Gastroesophageal sphincter (tissue), 3 donors: Measurements from ENCODE around the gene RNF145.

Experiments
- POLR2A ChIP-seq, 2 donors: fragments of 450-650 bp; IDR thresholded peaks; one replicate each; pipeline ENCODE4 v1.6.1; 2017; ENCODE audit warnings: antibody characterized with exemption in 2 of 2, mild to moderate bottlenecking in 2 of 2, moderate library complexity in 1 of 2
- POLR2AphosphoS5 ChIP-seq: sonication (generic); formaldehyde crosslinking; IDR thresholded peaks from one replicate; pipeline ENCODE4 v1.6.1; 2017; ENCODE audit warnings: antibody characterized with exemption
- TF ChIP-seq, protein P1 (sequence below), 4 experiments: fragments of 200-600 bp in 2 of 4; fragments of 450-650 bp in 2 of 4; sonication (generic) in 1 of 4; IDR thresholded peaks; one replicate each; pipeline ENCODE4 v1.5.1; 2017 to 2019; ENCODE audit warnings: antibody characterized with exemption in 4 of 4, mild to moderate bottlenecking in 2 of 4, moderate library complexity in 2 of 4

- TF ChIP-seq, protein P1, sequence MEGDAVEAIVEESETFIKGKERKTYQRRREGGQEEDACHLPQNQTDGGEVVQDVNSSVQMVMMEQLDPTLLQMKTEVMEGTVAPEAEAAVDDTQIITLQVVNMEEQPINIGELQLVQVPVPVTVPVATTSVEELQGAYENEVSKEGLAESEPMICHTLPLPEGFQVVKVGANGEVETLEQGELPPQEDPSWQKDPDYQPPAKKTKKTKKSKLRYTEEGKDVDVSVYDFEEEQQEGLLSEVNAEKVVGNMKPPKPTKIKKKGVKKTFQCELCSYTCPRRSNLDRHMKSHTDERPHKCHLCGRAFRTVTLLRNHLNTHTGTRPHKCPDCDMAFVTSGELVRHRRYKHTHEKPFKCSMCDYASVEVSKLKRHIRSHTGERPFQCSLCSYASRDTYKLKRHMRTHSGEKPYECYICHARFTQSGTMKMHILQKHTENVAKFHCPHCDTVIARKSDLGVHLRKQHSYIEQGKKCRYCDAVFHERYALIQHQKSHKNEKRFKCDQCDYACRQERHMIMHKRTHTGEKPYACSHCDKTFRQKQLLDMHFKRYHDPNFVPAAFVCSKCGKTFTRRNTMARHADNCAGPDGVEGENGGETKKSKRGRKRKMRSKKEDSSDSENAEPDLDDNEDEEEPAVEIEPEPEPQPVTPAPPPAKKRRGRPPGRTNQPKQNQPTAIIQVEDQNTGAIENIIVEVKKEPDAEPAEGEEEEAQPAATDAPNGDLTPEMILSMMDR (IDR thresholded peaks at IDR 0.05), result no peak
- TF ChIP-seq POLR2A (IDR thresholded peaks at IDR 0.05) (no peak), POLR2AphosphoS5 (no peak)
These were observed 33.8 kb downstream of the RNF145 start for GRCh38 chr5:159175547-159175946.
